ENCODE results near the gene CCDC33. TPM values are rescaled to one million over a fixed set of nuclear protein-coding genes. Genes with fewer than 3 reads are reported as not detected.

Gene CCDC33
- total and polyA plus RNA-seq, 8 donors = not detected

GRCh38 chr15:74293021-74293810 lies 57.1 kb downstream of the CCDC33 start:
- Histone ChIP-seq H3K36me3 (no peaks in the 10 kb centered on the region), H3K4me3 (no peak overlapping the region), H3K27me3 (no peaks in the 10 kb centered on the region), H3K9me3 (no peaks in the 10 kb centered on the region), H3K4me1 (no peaks in the 10 kb centered on the region), H3K27ac (no peak overlapping the region)
- no peak for TF ChIP-seq CTCF (IDR thresholded peaks at IDR 0.05)
- ATAC-seq = no peak
- 45 to 48% methylated on average over 3 of the region's 3 CpGs for WGBS, 2 donors
- FAIRE-seq = no peak
- no peak for DNase-seq
- intact Hi-C loops (cut with DNase I) = no loop called here

GRCh38 chr15:74294010-74294409 lies 57.9 kb downstream of the CCDC33 start:
- no peak overlapping the region for H3K27ac ChIP-seq
- intact Hi-C loops (cut with DNase I) = no loop called here
- no peak overlapping the region for H3K4me3 ChIP-seq
- H3K27me3 ChIP-seq = no peaks in the 10 kb centered on the region
- ATAC-seq = no peak
- H3K4me1 ChIP-seq = no peaks in the 10 kb centered on the region
- WGBS, 2 donors = 25 to 32% methylated on average over 1 of the region's 1 CpG
- H3K9me3 ChIP-seq = no peaks in the 10 kb centered on the region
- no peaks in the 10 kb centered on the region for H3K36me3 ChIP-seq
- no peak for TF ChIP-seq CTCF (IDR thresholded peaks at IDR 0.05)
- DNase-seq = no peak
- no peak for FAIRE-seq

GRCh38 chr15:74295800-74296199 lies 59.7 kb downstream of the CCDC33 start:
- FAIRE-seq = no peak
- WGBS, 2 donors = 28 to 46% methylated on average over 6 of the region's 6 CpGs
- H3K27me3 ChIP-seq = no peaks in the 10 kb centered on the region

DNA sequence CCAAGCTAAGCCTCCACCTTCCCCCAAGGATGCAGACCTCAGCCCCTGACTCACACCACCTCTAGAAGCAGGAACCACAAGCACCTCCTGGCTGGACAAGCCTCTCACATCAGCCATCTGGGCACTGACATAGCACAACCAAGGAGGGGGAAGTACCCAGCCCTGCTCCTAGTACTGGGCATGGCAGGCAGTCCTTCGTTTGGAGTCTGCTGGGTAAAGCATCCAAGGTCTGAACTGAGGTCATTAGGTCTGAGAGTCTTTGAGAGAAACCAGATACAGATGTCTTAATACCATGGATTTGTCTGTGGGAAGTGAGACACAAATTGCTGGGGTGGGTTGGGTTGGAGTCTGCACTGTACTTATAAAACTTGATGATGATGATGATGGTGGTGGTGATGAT lies 61.8 kb downstream of the CCDC33 start:
- ATAC-seq (no peak), DNase-seq (no peak), FAIRE-seq (no peak)
- intact Hi-C loops (cut with DNase I) = no loop called here
- Histone ChIP-seq H3K27ac (no peak overlapping the region), H3K9me3 (no peaks in the 10 kb centered on the region), H3K36me3 (no peaks in the 10 kb centered on the region), H3K4me1 (no peaks in the 10 kb centered on the region), H3K4me3 (no peak overlapping the region), H3K27me3 (no peaks in the 10 kb centered on the region)
- no peak for TF ChIP-seq CTCF (IDR thresholded peaks at IDR 0.05)
- WGBS, 2 donors = 6 to 16% methylated on average over 1 of the region's 1 CpG

More at GRCh38 chr15:74295800-74296199, 59.7 kb downstream of the CCDC33 start:
- intact Hi-C loops (cut with DNase I) = no loop called here
- DNase-seq = no peak
- no peaks in the 10 kb centered on the region for H3K9me3 ChIP-seq
- H3K4me3 ChIP-seq = no peak overlapping the region
- H3K4me1 ChIP-seq = no peaks in the 10 kb centered on the region
- no peak for TF ChIP-seq CTCF (IDR thresholded peaks at IDR 0.05)
- no peaks in the 10 kb centered on the region for H3K36me3 ChIP-seq
- no peak overlapping the region for H3K27ac ChIP-seq
- ATAC-seq = no peak

DNA sequence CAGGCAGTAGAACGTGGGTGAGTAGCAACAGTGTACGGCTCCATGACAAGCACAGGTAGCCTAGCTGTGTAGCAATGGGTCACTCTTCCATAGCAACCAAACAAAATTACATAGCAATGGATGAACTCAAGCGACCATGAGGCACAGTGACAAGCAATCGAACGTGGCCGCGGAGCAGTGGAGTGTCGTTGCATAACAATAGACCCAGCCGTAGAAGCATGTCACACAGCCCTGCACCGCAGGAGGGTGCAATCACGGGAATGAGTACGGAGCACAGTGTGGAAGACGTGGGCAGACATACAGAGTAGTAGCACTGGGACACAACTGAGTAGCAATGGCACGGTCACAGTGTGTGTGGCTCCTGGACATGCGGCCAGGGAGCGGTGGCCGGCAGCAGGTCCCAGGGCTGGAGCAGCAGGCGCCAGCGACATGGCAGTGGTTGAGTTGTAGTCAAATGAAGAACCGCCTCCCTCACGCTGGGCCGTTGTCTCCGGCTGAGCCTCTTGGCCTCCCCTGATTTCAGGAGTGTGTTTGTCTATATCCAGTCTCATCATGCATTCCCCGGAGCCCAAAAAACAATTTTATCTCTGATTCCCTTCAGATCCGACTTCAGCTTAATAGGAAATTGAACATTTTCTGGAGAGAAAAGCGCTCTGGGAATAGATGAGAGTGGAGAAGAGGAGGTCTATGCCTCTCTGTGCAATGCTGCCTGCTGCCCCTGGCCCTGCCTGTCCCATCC lies 64.1 kb downstream of the CCDC33 start:
- TF ChIP-seq CTCF (IDR thresholded peaks at IDR 0.05) = no peak
- no peak for ATAC-seq

More for the DNA sequence above, 64.1 kb downstream of the CCDC33 start:
- H3K27me3 ChIP-seq = no peaks in the 10 kb centered on the region
- H3K27ac ChIP-seq = no peak overlapping the region
- DNase-seq = peak in 1 of 6 donors; percentile 20
- H3K4me1 ChIP-seq = no peaks in the 10 kb centered on the region
- no peak for FAIRE-seq
- no peak overlapping the region for H3K4me3 ChIP-seq
- no peaks in the 10 kb centered on the region for H3K9me3 ChIP-seq
- intact Hi-C loops (cut with DNase I) = no loop called here
- no peaks in the 10 kb centered on the region for H3K36me3 ChIP-seq
- WGBS, 2 donors = 33 to 39% methylated on average over 26 of the region's 26 CpGs
